Adrenal gland (tissue), 12 donors: ENCODE results near the gene CTPS2. TPM values are rescaled to one million over a fixed set of nuclear protein-coding genes. Genes with fewer than 3 reads are reported as not detected.

ENCODE experiments used
- DNase-seq, 7 donors: peaks; one replicate each; pipeline ENCODE4 v3.0.0-alpha.2; 2019 to 2020
- H3K27ac ChIP-seq, 5 donors: fragments of 200-600 bp; sonication (generic) in 4 of 5; 1 replicate in 3 of 5; 2 replicates in 2 of 5; pipeline versions ENCODE4 v1.5.1 to v1.8.0; 2016 to 2020; ENCODE audit warnings: mild to moderate bottlenecking in 1 of 5
- H3K27me3 ChIP-seq: fragments of 200-600 bp; 2 replicates; pipeline ENCODE4 v1.8.0; 2021
- H3K36me3 ChIP-seq, 2 donors: fragments of 200-600 bp; replicated peaks in 1 of 2; 1 replicate in 1 of 2; 2 replicates in 1 of 2; pipeline versions ENCODE4 v1.5.1 to v1.8.0; 2018 to 2022
- H3K4me1 ChIP-seq, 2 donors: fragments of 200-600 bp; replicated peaks in 1 of 2; 1 replicate in 1 of 2; 2 replicates in 1 of 2; pipeline versions ENCODE4 v1.5.1 to v1.8.0; 2018 to 2021
- H3K4me3 ChIP-seq, 4 donors: fragments of 200-600 bp; sonication (generic) in 3 of 4; one replicate each; pipeline ENCODE4 v1.5.1; 2016 to 2018
- H3K9me3 ChIP-seq, 3 donors: fragments of 200-600 bp; sonication (generic) in 1 of 3; replicated peaks in 1 of 3; 1 replicate in 2 of 3; 2 replicates in 1 of 3; pipeline versions ENCODE4 v1.5.1 to v1.8.0; 2016 to 2021
- CTCF ChIP-seq, 6 experiments: fragments of 450-650 bp in 4 of 6; fragments of 200-600 bp in 2 of 6; sonication (generic) in 1 of 6; IDR thresholded peaks; 1 replicate in 5 of 6; 2 replicates in 1 of 6; pipeline versions ENCODE4 v1.5.1 to v1.8.0; 2016 to 2021; ENCODE audit warnings: antibody characterized with exemption in 6 of 6, mild to moderate bottlenecking in 2 of 6, moderate library complexity in 1 of 6
- POLR2A ChIP-seq, 2 donors: fragments of 450-650 bp; IDR thresholded peaks; one replicate each; pipeline ENCODE4 v1.6.1; 2017; ENCODE audit warnings: antibody characterized with exemption in 2 of 2, mild to moderate bottlenecking in 2 of 2, moderate library complexity in 1 of 2
- WGBS, 4 donors: extraction: QIAGEN DNeasy Blood & Tissue Kit in 2 of 4; methylation state at CpG; one replicate each; pipeline versions ENCODE4 v1.1.5 to v1.1.7; 2013 to 2017; 5-methylcytosine and 5-hydroxymethylcytosine counted together
- intact Hi-C, 2 donors: fragments of 100-400 bp; cut with DNase I; formaldehyde crosslinking; loops; one replicate each; pipeline versions ENCODE4 v1.14.1 to v1.15.0; 2022 to 2023
- polyA plus RNA-seq, 3 donors: library from polyadenylated mRNA; stranded (reverse); fragments of 200-250 nt in 2 of 3; fragments of 350-450 nt in 1 of 3; fragmentation: Illumina TruSeq in 1 of 3; extraction: RNeasy Lipid Tissue Mini Kit (QIAGEN cat#74804) in 1 of 3; gene quantifications; one replicate each; pipeline ENCODE4 v1.2.3, GENCODE V29; 2013 to 2014
- total RNA-seq, 9 donors: library from RNA; depleted of rRNA in 4 of 9; stranded (reverse); fragments of >200 nt in 4 of 9; fragments of 120-200 nt in 1 of 9; fragmentation: NEBNext Ultra II Directional in 1 of 9; extraction: Animal tissue kit (Norgen Biotek cat#: 25700) in 1 of 9; gene quantifications; one replicate each; pipeline versions ENCODE4 v1.1.0 to v1.2.4, GENCODE V29; 2013 to 2023
- donor health status: healthy with polysubstance abuse.
- donor health status: Bipolar disorder and iron deficiency.
- donor health status: DM: yes; HTN: yes; CAD: no.
- donor health status: DM: no; HTN: no; CAD: no.
- donor health status: DM: no; HTN: no; CAD: no.
- donor health status: DM: yes; HTN: yes; CAD: no.

Gene CTPS2
- total and polyA plus RNA-seq, 12 donors = 8.1 to 35.8 (median 18.6) TPM

DNA sequence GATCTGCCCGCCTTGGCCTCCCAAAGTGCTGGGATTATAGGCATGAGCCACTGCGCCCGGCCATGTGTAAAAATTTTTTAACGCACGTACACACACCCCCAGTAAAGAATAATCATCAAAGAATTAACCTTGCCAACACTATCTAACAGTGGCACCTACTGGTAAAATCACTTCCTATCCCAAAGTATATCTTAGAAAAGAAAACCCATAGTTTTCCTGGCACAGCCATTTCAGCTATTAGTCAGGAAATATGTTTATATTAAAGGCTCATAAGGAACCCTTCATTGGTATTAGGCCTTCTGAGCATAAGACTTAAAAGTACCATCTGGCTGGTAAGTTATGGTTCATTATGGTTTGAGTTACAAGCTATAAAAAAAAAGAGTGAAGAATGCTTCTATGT is 48.4 kb downstream of the CTPS2 start:
- no peak overlapping the region for H3K4me3 ChIP-seq
- H3K9me3 ChIP-seq = no peaks in the 10 kb centered on the region
- no peak for TF ChIP-seq POLR2A (IDR thresholded peaks at IDR 0.05)
- no peak for TF ChIP-seq CTCF (IDR thresholded peaks at IDR 0.05)
- DNase-seq = no peak
- no peaks in the 10 kb centered on the region for H3K27me3 ChIP-seq
- H3K27ac ChIP-seq = no peak overlapping the region
- intact Hi-C loops = loop anchor here in 1 of 2 donors (10.0 kb wide), 1 partner anchor 229 kb away; no protein-coding TSS in a partner anchor
- no peaks in the 10 kb centered on the region for H3K4me1 ChIP-seq
- 82 to 100% (median 91%) methylated on average over 3 to 5 of the region's 5 CpGs for WGBS, 4 donors
- H3K36me3 ChIP-seq = no peaks in the 10 kb centered on the region

DNA sequence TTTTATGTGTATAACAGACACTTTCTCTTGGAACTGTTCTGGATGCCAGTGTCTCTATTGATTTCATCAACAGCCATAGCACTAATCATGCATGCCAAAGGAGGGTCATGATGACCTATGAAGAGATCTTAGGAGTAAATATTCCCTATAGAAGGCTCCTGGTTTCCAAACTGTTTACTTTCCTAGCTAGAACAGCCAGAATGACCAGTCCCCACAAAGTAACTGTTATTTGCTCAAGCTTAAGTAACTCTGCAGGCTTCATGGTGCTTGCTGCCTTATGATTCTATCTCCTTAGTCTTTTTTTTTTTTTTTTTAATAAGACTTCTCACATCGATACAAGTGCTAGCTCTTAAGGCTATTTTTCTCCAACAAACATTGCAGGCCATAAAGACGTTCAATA is 50.1 kb downstream of the CTPS2 start:
- no peak for TF ChIP-seq POLR2A (IDR thresholded peaks at IDR 0.05)
- TF ChIP-seq CTCF (IDR thresholded peaks at IDR 0.05) = no peak
- Histone ChIP-seq H3K4me3 (no peak overlapping the region), H3K27me3 (no peaks in the 10 kb centered on the region), H3K36me3 (no peaks in the 10 kb centered on the region), H3K4me1 (no peaks in the 10 kb centered on the region), H3K27ac (no peak overlapping the region), H3K9me3 (no peaks in the 10 kb centered on the region)
- 74 to 98% (median 85%) methylated on average over 2 of the region's 2 CpGs for WGBS, 4 donors
- DNase-seq = no peak
- intact Hi-C loops = loop anchor here in 1 of 2 donors (10.0 kb wide), 1 partner anchor 228 kb away; no protein-coding TSS in a partner anchor

GRCh38 chrX:16661495-16661894 is 51.0 kb downstream of the CTPS2 start:
- WGBS, 4 donors = 69 to 86% (median 77%) methylated on average over 2 of the region's 2 CpGs
- Histone ChIP-seq H3K27ac (no peak overlapping the region), H3K4me1 (no peaks in the 10 kb centered on the region), H3K27me3 (no peaks in the 10 kb centered on the region), H3K9me3 (no peaks in the 10 kb centered on the region), H3K36me3 (no peaks in the 10 kb centered on the region), H3K4me3 (no peak overlapping the region)
- no peak for TF ChIP-seq POLR2A (IDR thresholded peaks at IDR 0.05)
- no peak for TF ChIP-seq CTCF (IDR thresholded peaks at IDR 0.05)
- no peak for DNase-seq
- intact Hi-C loops = loop anchor here in 1 of 2 donors (10.0 kb wide), 1 partner anchor 227 kb away; no protein-coding TSS in a partner anchor

- H3K27me3 ChIP-seq = no peaks in the 10 kb centered on the region
- 75 to 100% (median 95%) methylated on average over 1 of the region's 1 CpG for WGBS, 4 donors
- no peak for DNase-seq
- intact Hi-C loops = no loop called here
- no peaks in the 10 kb centered on the region for H3K4me1 ChIP-seq
- no peak overlapping the region for H3K27ac ChIP-seq
- H3K9me3 ChIP-seq = no peaks in the 10 kb centered on the region
- no peak for TF ChIP-seq CTCF (IDR thresholded peaks at IDR 0.05)
- TF ChIP-seq POLR2A (IDR thresholded peaks at IDR 0.05) = no peak
- H3K4me3 ChIP-seq = no peak overlapping the region
- no peaks in the 10 kb centered on the region for H3K36me3 ChIP-seq
Measured at GRCh38 chrX:16659321-16659720, 53.1 kb downstream of the CTPS2 start.
